Measurements from ENCODE around the gene KCNH8.

GRCh38 chr3:19295208-19295607 is 146.9 kb downstream of the KCNH8 start:
- TF ChIP-seq, protein P1, sequence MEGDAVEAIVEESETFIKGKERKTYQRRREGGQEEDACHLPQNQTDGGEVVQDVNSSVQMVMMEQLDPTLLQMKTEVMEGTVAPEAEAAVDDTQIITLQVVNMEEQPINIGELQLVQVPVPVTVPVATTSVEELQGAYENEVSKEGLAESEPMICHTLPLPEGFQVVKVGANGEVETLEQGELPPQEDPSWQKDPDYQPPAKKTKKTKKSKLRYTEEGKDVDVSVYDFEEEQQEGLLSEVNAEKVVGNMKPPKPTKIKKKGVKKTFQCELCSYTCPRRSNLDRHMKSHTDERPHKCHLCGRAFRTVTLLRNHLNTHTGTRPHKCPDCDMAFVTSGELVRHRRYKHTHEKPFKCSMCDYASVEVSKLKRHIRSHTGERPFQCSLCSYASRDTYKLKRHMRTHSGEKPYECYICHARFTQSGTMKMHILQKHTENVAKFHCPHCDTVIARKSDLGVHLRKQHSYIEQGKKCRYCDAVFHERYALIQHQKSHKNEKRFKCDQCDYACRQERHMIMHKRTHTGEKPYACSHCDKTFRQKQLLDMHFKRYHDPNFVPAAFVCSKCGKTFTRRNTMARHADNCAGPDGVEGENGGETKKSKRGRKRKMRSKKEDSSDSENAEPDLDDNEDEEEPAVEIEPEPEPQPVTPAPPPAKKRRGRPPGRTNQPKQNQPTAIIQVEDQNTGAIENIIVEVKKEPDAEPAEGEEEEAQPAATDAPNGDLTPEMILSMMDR (IDR thresholded peaks at IDR 0.05): no peak
- no peak for TF ChIP-seq POLR2A (IDR thresholded peaks at IDR 0.05)

Data from Peyer's patch (tissue), 4 donors.